GM18868 (cell line): ENCODE measurements around the gene HOXD13.

Experiments used
- ATAC-seq: cut with Tn5 transposase; IDR thresholded peaks from one replicate; pipeline ENCODE4 v1.9.1; 2021; ENCODE audit warnings: mild to moderate bottlenecking, moderate library complexity; ENCODE audit not compliant: unreplicated experiment

The HOXD13 gene

DNA sequence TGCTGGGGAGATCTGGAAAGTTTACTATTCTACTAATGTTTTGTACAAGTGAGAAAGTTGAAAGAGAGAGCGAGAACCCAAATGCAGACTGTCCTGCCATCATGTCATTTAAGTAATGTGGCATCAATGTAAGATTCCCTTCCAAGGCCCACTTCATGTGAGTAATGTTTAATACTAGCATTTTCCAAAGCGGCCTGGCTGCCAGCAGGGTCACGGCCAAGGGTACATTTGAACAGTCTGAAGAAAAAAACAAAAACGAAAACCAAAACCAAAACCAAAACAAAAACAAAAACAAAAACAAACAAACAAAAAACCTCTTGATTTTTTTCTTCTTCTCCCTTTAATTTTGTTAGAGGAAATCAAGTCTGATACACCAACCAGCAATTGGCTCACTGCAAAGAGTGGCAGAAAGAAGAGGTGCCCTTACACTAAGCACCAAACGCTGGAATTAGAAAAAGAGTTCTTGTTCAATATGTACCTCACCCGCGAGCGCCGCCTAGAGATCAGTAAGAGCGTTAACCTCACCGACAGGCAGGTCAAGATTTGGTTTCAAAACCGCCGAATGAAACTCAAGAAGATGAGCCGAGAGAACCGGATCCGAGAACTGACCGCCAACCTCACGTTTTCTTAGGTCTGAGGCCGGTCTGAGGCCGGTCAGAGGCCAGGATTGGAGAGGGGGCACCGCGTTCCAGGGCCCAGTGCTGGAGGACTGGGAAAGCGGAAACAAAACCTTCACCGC is 26.2 kb downstream of the HOXD13 start:
- no peak for ATAC-seq

DNA sequence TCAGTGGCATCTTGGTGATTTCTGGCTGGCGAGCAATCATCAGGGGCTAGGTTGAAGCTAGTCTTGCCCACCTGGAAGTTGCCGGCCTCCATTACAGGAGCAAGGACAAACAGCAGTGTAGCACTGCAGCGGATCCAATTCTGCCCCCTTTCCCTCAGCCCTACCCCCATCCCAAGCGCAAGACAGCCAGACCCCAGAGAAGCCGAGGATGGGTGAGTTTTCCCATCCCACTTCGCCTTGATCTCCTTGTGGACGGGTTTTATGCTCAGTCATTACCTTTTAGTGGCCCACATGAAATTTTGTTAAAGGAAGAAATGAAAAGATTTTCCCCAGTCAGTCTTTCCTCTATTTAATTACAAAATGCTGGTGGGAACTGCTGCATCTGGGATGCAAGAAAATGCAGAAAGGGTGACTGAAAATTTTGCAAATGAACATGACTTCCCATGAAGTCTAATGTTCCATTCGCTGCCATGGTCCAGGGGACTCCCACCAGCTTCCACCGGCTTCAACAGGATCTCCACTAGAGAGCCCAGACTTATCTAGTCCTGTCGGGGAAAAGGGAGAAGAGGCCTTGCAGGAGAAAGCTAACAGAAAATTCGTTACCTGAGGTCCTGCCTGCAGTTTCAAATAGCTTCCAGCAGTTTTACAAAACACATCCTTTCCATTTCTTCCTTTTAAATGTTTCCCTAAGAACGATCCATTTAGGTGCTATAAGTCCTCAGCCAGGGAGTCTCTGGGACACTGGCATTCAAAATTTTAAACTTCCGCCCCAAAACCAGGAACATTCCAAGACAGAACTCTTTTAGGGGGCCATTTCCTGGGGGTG is 28.1 kb downstream of the HOXD13 start:
- ATAC-seq: no peak

DNA sequence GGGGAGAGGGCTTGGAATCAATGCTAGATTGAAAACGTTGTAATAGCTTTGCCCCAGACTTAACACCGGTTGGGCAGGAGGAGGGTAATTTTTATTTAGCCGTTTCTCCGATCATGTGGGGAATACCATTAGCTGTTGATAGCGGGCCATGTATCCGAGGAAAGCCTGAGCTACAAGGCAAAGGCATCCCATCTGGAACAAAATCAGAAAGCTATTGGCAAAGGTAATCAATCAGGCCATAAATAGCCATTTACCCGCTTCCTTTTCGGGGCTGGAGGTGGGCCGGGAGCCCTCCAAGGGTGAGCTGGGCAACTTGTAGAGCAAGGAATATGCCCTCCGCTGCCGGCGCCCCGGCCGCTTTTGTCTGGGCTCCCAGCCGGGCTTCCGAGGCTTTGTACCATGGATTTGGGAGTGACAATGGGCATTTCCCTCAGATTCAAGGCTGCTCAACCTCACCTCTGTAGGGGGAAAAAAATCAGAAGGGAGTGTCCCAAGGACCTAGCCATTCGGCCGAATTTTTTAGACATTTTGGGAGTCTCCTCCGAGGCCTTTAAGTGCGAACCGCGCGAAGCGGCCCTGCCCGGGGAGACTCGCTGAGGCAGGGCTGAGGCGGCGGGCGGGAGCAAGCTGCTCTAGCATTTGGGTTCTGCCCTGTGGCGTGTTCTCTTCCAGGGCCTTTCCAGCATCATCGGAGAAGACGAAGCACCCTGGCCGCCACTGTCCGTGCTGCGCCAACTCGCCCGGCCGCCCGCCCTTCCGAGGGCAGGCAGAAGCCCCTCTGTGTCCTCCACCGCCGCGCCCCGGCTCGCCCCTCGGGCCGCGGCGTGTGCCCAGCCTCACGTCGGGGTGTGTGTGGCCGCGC is 28.9 kb downstream of the HOXD13 start:
- no peak for ATAC-seq

DNA sequence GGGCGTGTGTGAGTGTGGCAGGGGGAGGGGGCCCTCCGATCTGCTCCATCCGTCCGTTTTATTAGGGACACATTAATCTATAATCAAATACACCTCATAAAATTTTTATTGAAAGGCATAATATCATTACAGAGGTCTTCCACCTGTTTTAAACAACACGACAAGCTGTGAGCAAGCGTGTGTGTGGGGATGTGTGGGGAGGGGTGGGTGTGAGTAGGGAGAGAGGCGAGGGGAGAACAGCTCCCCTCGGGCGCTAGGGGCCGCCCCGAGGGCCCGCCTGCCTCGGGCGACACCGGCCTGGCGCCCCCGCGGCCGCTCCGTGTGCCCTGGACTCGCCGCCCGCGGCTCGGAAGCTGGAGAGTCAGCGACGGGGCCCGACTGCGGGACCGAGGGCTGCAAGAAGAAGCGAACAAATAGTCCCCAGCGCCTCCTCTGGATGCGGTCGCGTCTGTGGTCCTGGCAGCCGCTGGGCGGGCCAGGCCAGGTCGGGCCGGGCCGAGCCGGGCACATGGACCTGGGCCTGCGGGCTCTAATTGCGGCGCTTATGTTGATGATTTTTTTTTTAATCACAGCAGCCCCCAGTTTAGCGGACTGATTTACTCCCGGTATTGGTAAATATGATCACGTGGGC is 29.6 kb downstream of the HOXD13 start:
- no peak for ATAC-seq

DNA sequence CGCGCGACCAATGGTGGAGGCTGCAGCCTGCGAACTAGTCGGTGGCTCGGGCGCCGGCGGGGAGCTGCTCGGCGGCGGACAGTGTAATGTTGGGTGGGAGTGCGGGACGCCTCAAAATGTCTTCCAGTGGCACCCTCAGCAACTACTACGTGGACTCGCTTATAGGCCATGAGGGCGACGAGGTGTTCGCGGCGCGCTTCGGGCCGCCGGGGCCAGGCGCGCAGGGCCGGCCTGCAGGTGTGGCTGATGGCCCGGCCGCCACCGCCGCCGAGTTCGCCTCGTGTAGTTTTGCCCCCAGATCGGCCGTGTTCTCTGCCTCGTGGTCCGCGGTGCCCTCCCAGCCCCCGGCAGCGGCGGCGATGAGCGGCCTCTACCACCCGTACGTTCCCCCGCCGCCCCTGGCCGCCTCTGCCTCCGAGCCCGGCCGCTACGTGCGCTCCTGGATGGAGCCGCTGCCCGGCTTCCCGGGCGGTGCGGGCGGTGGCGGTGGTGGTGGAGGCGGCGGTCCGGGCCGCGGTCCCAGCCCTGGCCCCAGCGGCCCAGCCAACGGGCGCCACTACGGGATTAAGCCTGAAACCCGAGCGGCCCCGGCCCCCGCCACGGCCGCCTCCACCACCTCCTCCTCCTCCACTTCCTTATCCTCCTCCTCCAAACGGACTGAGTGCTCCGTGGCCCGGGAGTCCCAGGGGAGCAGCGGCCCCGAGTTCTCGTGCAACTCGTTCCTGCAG is 30.3 kb downstream of the HOXD13 start, which contains the start of gene HOXD9:
HOXD9 (plus strand) TSS at position 37 of the 728 bp plus-strand sequence; CDS start at position 87, 50 bp downstream.
- no peak for ATAC-seq

DNA sequence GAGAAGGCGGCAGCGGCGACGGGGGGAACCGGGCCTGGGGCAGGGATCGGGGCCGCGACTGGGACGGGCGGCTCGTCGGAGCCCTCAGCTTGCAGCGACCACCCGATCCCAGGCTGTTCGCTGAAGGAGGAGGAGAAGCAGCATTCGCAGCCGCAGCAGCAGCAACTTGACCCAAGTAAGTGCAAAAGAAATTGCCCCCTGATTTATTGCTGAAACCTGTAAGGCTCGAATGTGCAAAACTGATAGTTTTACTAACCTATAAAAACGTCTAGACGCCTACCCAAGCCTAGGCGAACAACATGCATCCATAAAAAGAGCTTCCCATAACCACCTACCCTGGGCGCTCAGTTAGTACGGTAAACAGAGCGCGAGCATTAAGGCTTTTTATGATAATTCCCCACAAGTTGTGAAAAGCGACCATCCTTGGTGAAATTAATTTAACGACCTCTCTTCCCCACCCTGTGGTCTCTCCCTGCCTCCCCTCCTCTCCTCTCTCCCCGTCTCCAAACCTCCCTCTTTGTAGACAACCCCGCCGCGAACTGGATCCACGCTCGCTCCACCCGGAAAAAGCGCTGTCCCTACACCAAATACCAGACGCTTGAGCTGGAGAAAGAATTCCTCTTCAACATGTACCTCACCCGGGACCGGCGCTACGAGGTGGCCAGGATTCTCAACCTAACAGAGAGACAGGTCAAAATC is 31.0 kb downstream of the HOXD13 start:
- no peak for ATAC-seq

DNA sequence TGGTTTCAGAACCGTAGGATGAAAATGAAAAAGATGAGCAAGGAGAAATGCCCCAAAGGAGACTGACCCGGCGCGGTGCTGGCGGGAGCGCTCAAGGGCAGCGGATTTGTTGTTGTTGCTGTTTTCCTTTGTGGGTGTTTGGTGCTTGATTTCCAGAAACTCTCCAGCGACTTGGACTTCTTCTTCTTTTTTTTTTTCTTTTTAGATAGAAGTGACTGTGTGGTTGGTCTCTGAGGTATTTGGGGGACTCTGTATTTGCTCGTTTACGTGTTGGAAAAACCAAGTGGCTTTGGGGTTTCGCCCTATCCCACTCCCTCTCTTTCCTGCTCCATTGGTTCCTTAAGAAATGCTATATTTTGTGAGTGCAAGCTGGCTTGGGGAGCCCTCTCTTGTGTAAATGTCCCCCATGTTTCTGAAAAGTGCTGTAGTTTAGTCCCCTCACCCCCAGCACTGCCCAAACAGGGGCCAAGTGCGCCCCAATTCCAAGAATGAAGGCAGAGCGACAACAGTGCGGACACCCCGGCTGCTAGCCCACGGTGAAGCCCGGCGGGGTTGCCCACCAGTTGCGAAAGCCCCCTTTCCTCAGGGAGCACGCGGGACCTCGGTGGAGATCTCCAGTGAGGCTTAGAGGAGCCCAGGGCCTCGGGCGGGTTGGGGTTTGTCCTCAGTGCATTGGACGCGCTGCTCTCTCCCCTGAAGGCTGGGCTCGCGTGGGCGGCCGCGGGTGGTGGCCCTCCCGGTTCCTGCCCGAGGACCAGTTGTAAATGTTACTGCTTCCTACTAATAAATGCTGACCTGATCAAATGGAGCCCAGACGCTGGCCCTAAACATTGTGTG is 31.8 kb downstream of the HOXD13 start:
- no peak for ATAC-seq

DNA sequence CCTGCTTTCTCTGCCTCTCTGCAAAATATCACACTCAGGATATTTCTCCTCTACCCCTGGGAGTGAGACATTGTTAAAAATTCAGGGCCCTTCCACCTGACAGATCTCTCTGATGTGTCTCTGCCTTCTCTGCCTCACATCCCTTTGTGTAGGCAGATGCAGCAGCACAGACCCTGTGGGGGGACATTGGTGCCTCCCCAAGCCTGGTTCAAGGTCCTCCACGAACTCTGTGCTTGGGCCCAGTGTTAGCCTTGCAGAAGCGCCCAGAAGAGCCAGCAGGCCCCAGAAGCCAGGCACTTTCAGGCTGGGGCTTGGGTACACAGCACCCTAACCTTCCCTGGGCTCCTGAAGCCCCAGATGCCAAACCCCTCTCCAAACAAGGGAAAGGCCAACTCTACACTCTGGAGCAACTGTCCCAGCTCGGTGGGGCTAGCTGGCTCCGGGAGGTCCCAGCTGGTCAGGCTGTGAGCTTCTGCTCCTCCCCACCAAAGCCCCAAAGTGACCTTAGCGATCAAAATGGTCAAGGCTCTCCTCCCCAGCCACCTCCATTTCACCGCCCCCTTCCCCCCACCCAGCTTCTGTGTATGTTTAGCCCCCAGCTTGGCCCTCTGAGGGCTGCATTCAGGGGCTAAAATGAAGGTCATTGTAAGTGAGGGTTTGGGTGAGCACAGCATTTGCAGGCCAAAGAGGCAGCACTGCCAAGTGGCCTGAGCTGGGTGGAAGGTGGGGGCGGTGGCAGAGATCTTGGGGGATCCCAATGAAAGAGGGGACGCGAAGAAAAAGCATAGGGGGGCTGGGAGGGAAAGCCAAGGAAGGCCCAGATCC is 32.6 kb downstream of the HOXD13 start:
- no peak for ATAC-seq

DNA sequence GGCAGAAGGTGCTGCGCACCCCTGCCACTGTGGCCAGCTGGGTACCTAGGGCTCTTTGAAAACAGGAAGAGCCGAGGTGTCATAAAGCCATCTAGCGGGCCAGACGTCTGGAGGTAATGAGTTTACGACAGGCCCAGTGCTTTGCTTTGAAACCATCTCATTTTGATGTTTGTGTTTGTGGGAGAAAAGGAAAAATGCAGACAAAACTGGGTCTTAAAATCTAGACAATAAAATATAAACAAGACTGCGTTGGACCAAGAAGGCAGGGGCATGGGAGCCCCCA is 33.2 kb downstream of the HOXD13 start:
- ATAC-seq: no peak

DNA sequence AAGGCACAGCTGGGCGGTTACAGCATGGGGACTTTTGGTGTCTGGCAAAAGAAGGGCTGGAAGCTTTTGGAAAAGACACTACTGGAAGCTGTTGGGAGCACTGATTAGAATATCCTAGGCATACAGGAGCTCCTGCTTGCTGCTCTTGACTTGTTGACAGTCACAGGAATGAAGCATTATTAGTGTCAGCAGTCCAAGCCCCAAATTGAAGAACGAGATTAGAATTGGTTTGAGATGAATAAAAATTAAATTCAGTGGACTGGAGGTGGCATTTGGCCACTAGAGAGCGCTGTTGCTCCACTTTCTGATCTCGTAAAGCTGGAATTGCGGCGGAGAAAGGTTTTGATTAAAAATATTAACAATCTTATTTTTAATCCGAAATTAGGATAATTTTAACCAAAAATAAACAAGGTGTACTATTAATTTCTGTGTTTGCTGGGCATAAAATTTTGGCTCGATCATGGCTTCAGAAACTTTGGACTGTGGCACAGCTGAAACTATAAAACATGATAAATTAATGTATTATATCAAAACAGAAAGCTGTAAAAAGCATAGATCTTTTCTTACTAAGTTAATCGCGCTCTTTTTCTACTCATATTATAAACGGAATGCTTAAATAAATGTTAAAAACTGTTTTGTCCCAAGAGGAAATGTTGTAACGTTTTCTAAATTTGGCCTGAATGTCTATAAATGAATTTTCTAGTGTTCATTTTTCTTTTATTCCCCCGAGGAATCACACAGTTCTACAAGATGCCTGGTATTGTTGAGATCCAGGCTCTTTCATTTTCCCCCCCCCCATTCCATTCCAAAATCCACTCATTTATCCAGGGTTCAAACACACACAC is 34.6 kb downstream of the HOXD13 start:
- ATAC-seq: no peak

DNA sequence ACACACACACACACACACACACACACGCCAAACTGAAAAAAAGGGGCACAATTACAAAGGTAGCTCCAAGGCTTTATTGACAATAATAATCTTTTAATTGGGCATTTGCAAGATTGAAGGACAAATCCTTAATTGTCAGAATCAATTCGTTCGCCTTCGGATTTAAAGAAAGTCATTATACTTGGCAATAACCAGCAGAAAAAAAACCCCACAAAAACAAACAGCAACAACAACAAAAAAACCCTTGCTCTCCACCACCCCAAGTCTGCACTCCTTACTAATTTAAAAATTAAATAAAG is 35.2 kb downstream of the HOXD13 start:
- no peak for ATAC-seq

DNA sequence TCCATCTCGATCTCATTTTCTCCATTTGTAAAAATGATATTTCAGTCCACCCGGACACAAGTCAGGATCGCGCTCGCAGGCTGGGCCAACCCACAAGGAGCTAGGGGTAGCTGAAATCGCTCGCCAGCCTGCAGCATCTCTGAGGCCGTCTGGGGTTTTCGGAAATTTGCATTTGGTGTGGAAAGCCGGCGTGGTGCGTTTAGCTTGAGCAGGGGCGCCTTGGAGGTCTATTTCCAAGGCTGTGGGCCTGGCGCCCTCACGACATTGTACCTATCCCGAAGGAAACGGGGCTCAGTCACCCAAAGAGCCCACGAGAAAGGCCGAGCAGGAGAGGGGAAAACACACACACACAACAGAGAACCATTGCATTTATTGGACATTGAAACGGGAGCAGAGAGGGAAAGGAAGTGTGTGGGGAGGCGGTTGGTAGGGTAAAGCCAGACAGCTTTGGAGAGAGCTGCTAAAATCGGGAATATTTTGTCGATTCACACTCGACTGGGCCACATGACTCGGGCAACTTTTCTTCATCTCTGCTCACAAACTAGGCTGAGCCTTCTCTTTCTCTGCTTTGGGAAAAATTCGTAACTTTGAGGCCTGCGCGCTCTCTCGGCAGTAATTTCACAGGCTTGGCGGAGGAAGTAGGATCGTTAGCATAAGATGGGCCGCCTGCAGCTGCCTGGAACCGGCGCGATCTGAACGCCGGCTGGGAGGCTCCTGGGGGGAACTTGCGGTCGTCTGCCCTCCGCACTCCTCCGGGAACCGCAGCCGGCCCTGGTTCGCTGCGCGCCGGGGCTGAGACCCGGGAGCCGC is 35.9 kb downstream of the HOXD13 start:
- ATAC-seq: no peak

DNA sequence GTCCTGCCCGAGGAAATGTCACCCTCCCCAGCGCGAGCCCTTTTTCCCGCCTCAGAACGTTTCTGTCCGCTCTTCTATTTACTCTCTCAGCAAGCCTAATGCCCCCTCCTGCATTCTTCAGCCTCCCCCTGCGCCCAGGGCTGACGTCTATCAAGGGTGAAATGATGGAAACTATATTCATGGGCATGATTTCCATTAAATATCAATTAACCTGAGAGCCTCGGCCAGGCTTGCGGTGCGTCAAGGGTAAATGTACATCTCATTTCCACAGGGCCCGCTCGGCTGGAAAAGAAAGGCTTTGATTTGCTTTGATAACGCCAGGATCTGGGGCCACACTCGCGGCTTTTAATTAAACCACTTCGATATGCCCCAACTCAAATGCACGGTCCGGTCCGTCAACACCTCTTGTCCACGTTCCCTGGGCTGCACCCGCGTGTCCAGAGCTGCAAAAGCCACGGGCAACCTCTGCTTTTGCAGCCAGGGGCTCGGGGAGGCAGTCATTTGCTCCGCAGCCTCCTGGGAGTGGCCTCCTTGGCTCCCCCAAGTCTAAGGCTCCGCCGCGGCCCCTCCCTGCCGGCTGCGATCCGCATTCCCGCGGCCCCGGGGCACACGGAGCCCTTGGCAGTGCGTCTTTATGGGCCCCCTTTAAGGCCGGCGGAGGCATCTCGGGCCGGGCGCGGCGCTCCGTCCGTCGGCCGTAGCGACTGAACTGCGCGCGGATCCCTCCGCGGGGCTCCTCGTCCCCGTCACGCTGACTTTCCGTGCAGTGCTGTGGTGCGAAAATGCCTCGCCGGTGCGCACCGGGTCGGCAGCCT is 36.7 kb downstream of the HOXD13 start, which contains the start of gene HOXD8:
HOXD8 (plus strand) TSS at position 724 of the 815 bp plus-strand sequence. CDS start 662 bp downstream, outside the sequence.
- ATAC-seq: no peak

DNA sequence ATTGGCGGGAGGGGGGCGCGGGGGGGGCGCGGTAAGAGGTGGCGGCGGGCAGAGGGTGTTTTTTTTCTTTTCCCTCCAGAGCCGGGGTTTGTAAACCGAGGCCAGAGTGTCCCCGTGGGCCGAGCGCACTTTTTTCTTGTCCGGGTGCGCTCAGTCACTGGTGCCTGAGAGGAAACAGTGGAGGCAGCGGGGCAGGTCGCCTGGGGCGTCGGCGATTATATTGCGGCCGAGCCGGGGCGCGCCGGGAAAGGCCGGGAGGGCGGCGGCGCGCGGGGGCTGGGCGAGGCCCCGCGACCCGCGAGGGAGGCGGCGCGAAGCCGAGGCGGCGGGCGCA is 37.3 kb downstream of the HOXD13 start:
- no peak for ATAC-seq

DNA sequence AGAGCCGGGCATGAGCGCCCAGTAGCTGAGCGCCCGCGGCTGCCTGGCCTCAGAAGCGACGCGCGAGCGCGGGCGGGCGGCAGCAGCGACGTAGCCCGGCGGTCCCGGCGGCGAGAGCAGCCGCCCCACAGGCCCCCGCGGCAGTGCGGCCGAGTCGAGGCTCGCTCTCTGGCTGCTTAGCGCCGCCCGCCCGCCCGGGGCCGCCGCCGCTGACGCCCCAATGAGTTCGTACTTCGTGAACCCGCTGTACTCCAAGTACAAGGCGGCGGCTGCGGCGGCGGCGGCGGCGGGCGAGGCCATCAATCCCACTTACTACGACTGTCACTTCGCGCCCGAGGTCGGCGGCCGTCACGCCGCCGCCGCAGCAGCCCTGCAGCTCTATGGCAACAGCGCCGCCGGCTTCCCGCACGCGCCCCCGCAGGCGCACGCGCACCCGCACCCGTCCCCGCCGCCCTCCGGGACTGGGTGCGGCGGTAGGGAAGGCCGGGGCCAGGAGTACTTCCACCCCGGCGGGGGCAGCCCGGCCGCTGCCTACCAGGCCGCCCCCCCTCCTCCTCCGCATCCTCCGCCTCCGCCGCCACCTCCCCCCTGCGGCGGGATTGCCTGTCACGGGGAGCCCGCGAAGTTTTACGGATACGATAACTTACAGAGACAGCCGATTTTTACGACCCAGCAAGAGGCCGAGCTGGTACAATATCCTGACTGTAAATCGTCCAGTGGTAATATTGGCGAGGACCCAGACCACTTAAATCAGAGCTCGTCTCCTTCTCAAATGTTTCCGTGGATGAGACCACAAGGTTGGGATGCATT is 37.8 kb downstream of the HOXD13 start:
- no peak for ATAC-seq
